Suprapubic skin (tissue), 4 donors: ENCODE measurements around the gene NF1. TPM values are rescaled to one million over a fixed set of nuclear protein-coding genes. Genes with fewer than 3 reads are reported as not detected.

ENCODE experiments used
- DNase-seq, 2 donors: peaks; one replicate each; pipeline ENCODE4 v3.0.0-alpha.2; 2019; ENCODE audit warnings: low spot score in 2 of 2
- H3K27ac ChIP-seq: fragments of 200-600 bp; sonication (generic); one replicate; pipeline ENCODE4 v1.5.1; 2019
- H3K27me3 ChIP-seq: fragments of 200-600 bp; sonication (generic); one replicate; pipeline ENCODE4 v1.5.1; 2019
- H3K36me3 ChIP-seq: fragments of 200-600 bp; sonication (generic); one replicate; pipeline ENCODE4 v1.5.1; 2019
- H3K4me1 ChIP-seq: fragments of 200-600 bp; sonication (generic); one replicate; pipeline ENCODE4 v1.5.1; 2019
- H3K4me3 ChIP-seq: fragments of 200-600 bp; sonication (generic); one replicate; pipeline ENCODE4 v1.5.1; 2019; ENCODE audit warnings: mild to moderate bottlenecking
- H3K9me3 ChIP-seq: fragments of 200-600 bp; sonication (generic); one replicate; pipeline ENCODE4 v1.5.1; 2019
- CTCF ChIP-seq, 2 donors: fragments of 200-600 bp in 1 of 2; fragments of 450-650 bp in 1 of 2; sonication (generic) in 1 of 2; IDR thresholded peaks; one replicate each; pipeline ENCODE4 v1.5.1; 2016 to 2019; ENCODE audit warnings: antibody characterized with exemption in 2 of 2, mild to moderate bottlenecking in 1 of 2, moderate library complexity in 1 of 2
- EP300 ChIP-seq: sonication (generic); formaldehyde crosslinking; IDR thresholded peaks from one replicate; pipeline ENCODE4 v1.6.1; 2017; ENCODE audit warnings: antibody characterized with exemption
- POLR2A ChIP-seq, 2 donors: fragments of 450-650 bp; IDR thresholded peaks; one replicate each; pipeline ENCODE4 v1.6.1; 2017; ENCODE audit warnings: antibody characterized with exemption in 2 of 2, mild to moderate bottlenecking in 2 of 2, moderate library complexity in 2 of 2
- POLR2AphosphoS5 ChIP-seq, 3 donors: sonication (generic); formaldehyde crosslinking; IDR thresholded peaks; one replicate each; pipeline ENCODE4 v1.6.1; 2017; ENCODE audit warnings: antibody characterized with exemption in 3 of 3
- WGBS: methylation state at CpG from one replicate; pipeline ENCODE4 v1.1.5; 2018; 5-methylcytosine and 5-hydroxymethylcytosine counted together
- total RNA-seq, 4 donors: library from RNA; depleted of rRNA; stranded (reverse); fragments of >200 nt; gene quantifications; one replicate each; pipeline ENCODE4 v1.1.0, GENCODE V29; 2016

NF1 gene
- total RNA-seq, 4 donors from 2014 or later, result 32.3 to 113 (median 45.4) TPM

DNA sequence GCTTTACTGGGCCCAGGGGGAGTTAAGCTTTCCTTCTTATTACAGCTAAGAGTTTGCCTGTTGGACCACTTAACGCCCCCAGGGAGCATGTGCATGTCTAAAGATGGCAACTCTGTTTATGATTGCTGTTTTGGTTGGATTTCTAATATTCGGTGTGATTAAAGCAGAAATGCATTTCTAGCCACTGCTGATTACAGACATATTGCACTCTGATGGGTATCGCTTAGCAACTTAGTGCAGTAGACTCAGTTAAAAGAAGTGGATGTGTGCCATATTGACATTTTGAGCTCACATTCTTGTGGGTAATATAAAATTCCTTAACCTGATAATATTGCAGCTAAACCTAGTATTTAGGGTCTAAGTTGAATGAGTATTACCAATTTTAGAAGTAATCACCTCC lies 4.2 kb downstream of the NF1 start:
- no peak for TF ChIP-seq EP300
- TF ChIP-seq POLR2A (IDR thresholded peaks at IDR 0.05), result no peak
- TF ChIP-seq CTCF (IDR thresholded peaks at IDR 0.05), result no peak
- TF ChIP-seq POLR2AphosphoS5 (IDR thresholded peaks at IDR 0.05), result no peak
- no peaks in the 10 kb centered on the region for H3K27me3 ChIP-seq
- H3K4me1 ChIP-seq, result peaks cover 15% of the 10 kb centered on the region
- H3K9me3 ChIP-seq, result no peaks in the 10 kb centered on the region
- H3K27ac ChIP-seq, result no peak overlapping the region
- no peak for DNase-seq
- 81% methylated on average over 3 of the region's 3 CpGs for WGBS
- no peaks in the 10 kb centered on the region for H3K36me3 ChIP-seq
- H3K4me3 ChIP-seq, result no peak overlapping the region

- Histone ChIP-seq H3K27me3 (no peaks in the 10 kb centered on the region), H3K36me3 (no peaks in the 10 kb centered on the region), H3K4me3 (no peak overlapping the region), H3K4me1 (peaks cover 7% of the 10 kb centered on the region), H3K9me3 (no peaks in the 10 kb centered on the region), H3K27ac (no peak overlapping the region)
- DNase-seq, result no peak
- WGBS, result 84% methylated on average over 8 of the region's 8 CpGs
- TF ChIP-seq EP300 (no peak), POLR2A (IDR thresholded peaks at IDR 0.05) (no peak), POLR2AphosphoS5 (IDR thresholded peaks at IDR 0.05) (no peak), CTCF (IDR thresholded peaks at IDR 0.05) (no peak)
These were observed 6.2 kb downstream of the NF1 start for GRCh38 chr17:31100840-31101459.

DNA sequence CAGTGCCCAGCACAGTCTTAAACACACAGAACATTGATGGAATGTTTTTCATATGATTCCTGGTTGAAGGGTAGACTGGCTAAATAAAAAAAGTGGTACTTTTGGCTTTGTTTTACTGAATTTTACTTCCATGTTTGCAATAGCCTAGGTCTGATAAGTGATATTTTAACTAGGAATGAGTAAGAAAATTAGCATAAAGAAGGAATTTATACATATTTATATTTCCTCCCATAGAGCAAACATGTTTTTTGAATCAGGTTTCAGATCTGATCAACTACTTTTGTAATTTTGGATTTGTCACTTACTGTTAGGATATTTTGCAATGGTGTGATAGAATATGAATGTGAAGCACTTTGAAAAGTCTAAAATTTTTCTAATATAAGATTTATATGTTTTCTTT lies 7.2 kb downstream of the NF1 start:
- Histone ChIP-seq H3K36me3 (no peaks in the 10 kb centered on the region), H3K4me3 (no peak overlapping the region), H3K27me3 (no peaks in the 10 kb centered on the region), H3K27ac (no peak overlapping the region), H3K4me1 (no peaks in the 10 kb centered on the region), H3K9me3 (no peaks in the 10 kb centered on the region)
- no peak for DNase-seq
- no peak for TF ChIP-seq CTCF (IDR thresholded peaks at IDR 0.05)
- TF ChIP-seq POLR2AphosphoS5 (IDR thresholded peaks at IDR 0.05), result no peak
- TF ChIP-seq POLR2A (IDR thresholded peaks at IDR 0.05), result no peak
- TF ChIP-seq EP300, result no peak

DNA sequence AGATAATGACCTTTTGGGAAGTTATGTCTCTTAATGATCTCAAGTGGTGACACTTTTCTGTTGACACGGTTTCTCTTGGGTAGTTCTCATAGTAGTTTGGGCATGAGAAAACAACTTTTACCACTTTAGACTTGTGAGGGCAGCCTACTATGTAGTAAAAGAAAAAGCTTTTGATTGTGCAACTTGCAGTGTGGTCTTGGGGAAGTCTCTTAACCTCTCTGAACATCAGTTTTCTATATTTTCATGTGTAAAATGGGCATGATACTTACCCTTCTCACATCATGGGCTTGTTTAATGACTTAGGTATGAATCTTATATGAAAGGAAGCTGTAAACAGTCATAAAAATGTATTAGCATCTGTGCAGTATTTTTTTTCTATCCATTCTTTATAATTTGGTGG lies 11.2 kb downstream of the NF1 start:
- Histone ChIP-seq H3K27me3 (no peaks in the 10 kb centered on the region), H3K27ac (no peak overlapping the region), H3K9me3 (no peaks in the 10 kb centered on the region), H3K4me3 (no peak overlapping the region), H3K4me1 (no peaks in the 10 kb centered on the region), H3K36me3 (no peaks in the 10 kb centered on the region)
- no peak for DNase-seq
- 91% methylated on average over 1 of the region's 1 CpG for WGBS
- TF ChIP-seq POLR2A (IDR thresholded peaks at IDR 0.05) (no peak), EP300 (no peak), CTCF (IDR thresholded peaks at IDR 0.05) (no peak), POLR2AphosphoS5 (IDR thresholded peaks at IDR 0.05) (no peak)

DNA sequence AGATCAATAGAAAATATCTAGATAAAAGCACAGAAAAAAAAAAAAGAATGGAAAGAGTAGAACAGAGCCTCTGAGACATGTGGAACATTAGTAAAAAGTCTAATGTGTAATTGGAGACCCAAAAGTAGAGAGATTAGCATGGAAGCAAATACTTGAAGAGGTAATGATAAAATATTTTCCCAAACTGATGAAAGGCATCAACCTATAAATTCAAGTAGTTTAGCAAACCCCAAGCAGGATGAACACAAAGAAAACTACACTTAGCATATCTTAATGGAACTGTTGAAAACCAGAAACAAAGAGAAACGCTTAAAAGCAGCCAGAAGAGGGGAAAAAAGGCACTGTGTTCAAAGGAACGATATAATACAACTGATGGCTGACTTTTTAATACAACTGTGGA lies 16.4 kb downstream of the NF1 start:
- TF ChIP-seq CTCF (IDR thresholded peaks at IDR 0.05) (no peak), POLR2AphosphoS5 (IDR thresholded peaks at IDR 0.05) (no peak), POLR2A (IDR thresholded peaks at IDR 0.05) (no peak), EP300 (no peak)
- no peaks in the 10 kb centered on the region for H3K4me1 ChIP-seq
- no peaks in the 10 kb centered on the region for H3K36me3 ChIP-seq
- no peaks in the 10 kb centered on the region for H3K9me3 ChIP-seq
- no peaks in the 10 kb centered on the region for H3K27me3 ChIP-seq
- no peak overlapping the region for H3K4me3 ChIP-seq
- 38% methylated on average over 2 of the region's 2 CpGs for whole genome bisulfite sequencing
- H3K27ac ChIP-seq, result no peak overlapping the region
- no peak for DNase-seq
